Midbrain (tissue), 1 donor: ENCODE measurements around the gene TMEM214.
"Not testable (repeated sequence)": the region's sequence is repeated elsewhere in the genome, so short reads cannot be mapped to it uniquely, and the experiment has no call there.

Source experiments
- DNase-seq: peaks from one replicate; lab custom pipeline; 2025; lab: John Stamatoyannopoulos, UW

TMEM214 gene

GRCh38 chr2:27070653-27071276, 38.0 kb downstream of the TMEM214 start:
- no peak for DNase-seq

- DNase-seq, result peak; percentile 96
Measured at GRCh38 chr2:27071277-27071989, 38.7 kb downstream of the TMEM214 start, which contains the start of gene OST4. OST4 (minus strand) TSS chr2:27071654.

GRCh38 chr2:27071990-27072830, 39.4 kb downstream of the TMEM214 start:
- DNase-seq, result peak; percentile 45

- no peak for DNase-seq
Measured at GRCh38 chr2:27072920-27073319, 40.2 kb downstream of the TMEM214 start.

- no peak for DNase-seq
Measured at GRCh38 chr2:27073782-27074181, 41.0 kb downstream of the TMEM214 start.

- no peak for DNase-seq
Measured at GRCh38 chr2:27074738-27075565, 42.2 kb downstream of the TMEM214 start.

GRCh38 chr2:27075566-27075871, 42.8 kb downstream of the TMEM214 start:
- not testable (repeated sequence) for DNase-seq

GRCh38 chr2:27076323-27076722, 43.6 kb downstream of the TMEM214 start:
- no peak for DNase-seq

- DNase-seq, result no peak
Measured at GRCh38 chr2:27077231-27077630, 44.5 kb downstream of the TMEM214 start.

GRCh38 chr2:27078267-27079194, 45.8 kb downstream of the TMEM214 start, which contains the start of gene EMILIN1:
EMILIN1 (plus strand) TSS chr2:27078615; CDS start chr2:27079066, 451 bp downstream.
- peak; percentile 66 for DNase-seq

GRCh38 chr2:27079233-27080139, 46.7 kb downstream of the TMEM214 start:
- no peak for DNase-seq

- no peak for DNase-seq
Measured at GRCh38 chr2:27080140-27080469, 47.3 kb downstream of the TMEM214 start.

- DNase-seq, result no peak
Measured at GRCh38 chr2:27080603-27080936, 47.8 kb downstream of the TMEM214 start.

GRCh38 chr2:27081984-27082772, 49.4 kb downstream of the TMEM214 start:
- DNase-seq, result no peak

GRCh38 chr2:27082773-27083409, 50.1 kb downstream of the TMEM214 start:
- no peak for DNase-seq

- DNase-seq, result no peak
Measured at GRCh38 chr2:27083410-27084296, 50.9 kb downstream of the TMEM214 start.

- DNase-seq, result no peak
Measured at GRCh38 chr2:27084297-27085061, 51.7 kb downstream of the TMEM214 start.
